Head of caudate nucleus (tissue), 42 donors: ENCODE results near the gene TSPAN10.

Experiments
- DNase-seq, 42 donors: peaks; one replicate each; pipeline versions ENCODE4 v3.0.0 to v3.0.0-alpha.2; 2020 to 2021; ENCODE audit warnings: mixed read lengths in 7 of 42
- intact Hi-C: fragments of 100-400 bp; cut with DNase I; formaldehyde crosslinking; loops from one replicate; pipeline ENCODE4 v1.15.0; 2022

Gene TSPAN10

DNA sequence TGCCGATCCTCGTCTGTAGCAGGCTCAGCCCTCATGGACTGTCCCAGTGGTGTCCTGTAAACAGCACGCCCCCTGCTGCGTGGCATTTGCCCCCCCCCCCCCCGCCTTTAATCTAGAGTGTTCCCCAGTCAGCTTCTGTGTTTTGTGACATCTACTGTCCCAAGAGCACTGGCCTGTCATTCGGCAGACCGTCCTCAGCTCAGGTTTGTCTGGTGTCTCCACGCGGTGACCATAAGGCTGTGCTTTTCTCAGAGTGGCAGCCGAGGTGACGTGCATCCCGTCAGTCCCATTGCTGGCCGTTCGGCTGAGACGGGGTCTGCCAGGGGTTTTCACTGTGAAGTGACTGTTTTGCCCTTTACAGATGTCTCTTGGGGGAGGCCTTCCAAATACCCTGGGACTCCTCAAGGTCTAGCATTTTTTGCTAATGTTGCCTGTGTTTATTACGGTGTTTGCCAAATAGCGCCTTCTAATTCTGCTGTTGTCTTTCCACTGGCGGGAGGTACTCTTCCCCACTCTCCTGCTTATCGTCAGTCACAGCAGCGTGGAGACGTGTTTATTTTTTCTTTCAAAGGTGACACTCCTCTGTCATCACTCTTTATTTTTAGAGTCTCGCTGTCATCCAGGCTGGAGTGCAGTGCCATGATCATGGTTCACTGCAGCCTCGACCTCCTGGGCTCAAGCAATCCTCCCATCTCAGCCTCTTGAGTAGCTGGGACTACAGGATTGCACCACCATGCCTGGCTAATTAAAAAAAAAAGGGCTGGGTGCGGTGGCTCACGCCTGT lies 60.5 kb downstream of the TSPAN10 start:
- no peak for DNase-seq
- intact Hi-C loops = no loop called here
